Measurements from ENCODE around the gene ATRN. TPM values are rescaled to one million over a fixed set of nuclear protein-coding genes. Genes with fewer than 3 reads are reported as not detected.

Gene ATRN
- total and polyA plus RNA-seq, 4 donors = 8.4 to 104 (median 46.0) TPM

DNA sequence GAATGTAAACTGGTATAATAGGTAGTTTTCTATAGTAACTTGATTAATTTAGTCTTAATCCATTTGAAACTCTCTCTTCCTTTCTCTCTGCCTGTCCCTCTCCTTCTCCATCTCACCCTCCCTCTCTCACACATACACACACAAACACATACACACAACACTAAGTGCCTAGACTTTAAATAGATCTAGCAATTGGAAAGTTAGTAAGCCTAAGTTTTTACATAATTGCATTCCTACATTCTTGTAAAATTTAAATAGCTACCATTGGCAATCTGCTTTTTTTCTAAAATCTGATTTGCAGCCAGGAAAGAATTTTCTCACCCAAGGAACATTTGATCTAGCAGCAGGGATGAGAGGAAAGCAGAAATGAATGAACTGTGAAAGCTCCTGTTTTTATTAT is 176.7 kb downstream of the ATRN start (continued):
- TF ChIP-seq, protein P1, sequence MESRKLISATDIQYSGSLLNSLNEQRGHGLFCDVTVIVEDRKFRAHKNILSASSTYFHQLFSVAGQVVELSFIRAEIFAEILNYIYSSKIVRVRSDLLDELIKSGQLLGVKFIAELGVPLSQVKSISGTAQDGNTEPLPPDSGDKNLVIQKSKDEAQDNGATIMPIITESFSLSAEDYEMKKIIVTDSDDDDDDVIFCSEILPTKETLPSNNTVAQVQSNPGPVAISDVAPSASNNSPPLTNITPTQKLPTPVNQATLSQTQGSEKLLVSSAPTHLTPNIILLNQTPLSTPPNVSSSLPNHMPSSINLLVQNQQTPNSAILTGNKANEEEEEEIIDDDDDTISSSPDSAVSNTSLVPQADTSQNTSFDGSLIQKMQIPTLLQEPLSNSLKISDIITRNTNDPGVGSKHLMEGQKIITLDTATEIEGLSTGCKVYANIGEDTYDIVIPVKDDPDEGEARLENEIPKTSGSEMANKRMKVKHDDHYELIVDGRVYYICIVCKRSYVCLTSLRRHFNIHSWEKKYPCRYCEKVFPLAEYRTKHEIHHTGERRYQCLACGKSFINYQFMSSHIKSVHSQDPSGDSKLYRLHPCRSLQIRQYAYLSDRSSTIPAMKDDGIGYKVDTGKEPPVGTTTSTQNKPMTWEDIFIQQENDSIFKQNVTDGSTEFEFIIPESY (IDR thresholded peaks at IDR 0.05) = no peak
- TF ChIP-seq EGR1 (IDR thresholded peaks at IDR 0.05; ENCODE audit: low read depth in 2 of 2) = no peak
- TF ChIP-seq FOXA2 (IDR thresholded peaks at IDR 0.05) = no peak

DNA sequence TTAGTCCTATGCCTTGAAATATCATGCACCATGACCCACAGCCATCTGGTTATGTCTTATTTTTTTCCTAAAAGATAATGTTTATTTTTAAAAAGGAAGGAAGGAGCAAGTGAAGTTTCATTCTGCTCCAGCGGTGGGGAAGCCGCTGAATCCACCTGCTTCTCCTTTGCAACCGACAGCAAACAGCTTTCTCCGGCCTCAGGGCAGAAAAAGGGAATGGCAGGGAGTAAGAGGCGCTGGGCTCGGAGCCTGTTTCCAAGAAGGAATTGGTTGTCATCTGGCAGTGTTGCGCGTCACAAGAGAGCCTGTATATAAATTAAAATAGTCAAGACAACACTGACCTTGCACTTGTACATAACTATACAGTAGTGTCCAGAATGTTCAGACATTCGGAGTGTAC is 178.1 kb downstream of the ATRN start:
- 95% methylated on average over 9 of the region's 9 CpGs for WGBS
- H3K4me3 ChIP-seq (ENCODE audit: low read depth in 1 of 3, low read length in 3 of 3) = no peak overlapping the region
- TF ChIP-seq TAF1 (conservative IDR thresholded peaks at IDR 0.05) (no peak), GABPA (IDR thresholded peaks at IDR 0.05 in 1 of 2, conservative IDR thresholded peaks at IDR 0.05 in 1 of 2) (no peak)
- no peaks in the 10 kb centered on the region for H3K4me1 ChIP-seq (ENCODE audit: control insufficient read depth in 4 of 4, insufficient read depth in 4 of 4, low read length in 3 of 4)
- DNase-seq (ENCODE audit: low spot score) = no peak
- H3K9ac ChIP-seq (ENCODE audit: low read depth in 1 of 2, low read length in 2 of 2) = no peak overlapping the region
- H3K9me3 ChIP-seq (ENCODE audit: control insufficient read depth in 4 of 4, low read length in 3 of 4) = no peaks in the 10 kb centered on the region
- H3K27me3 ChIP-seq (ENCODE audit: control insufficient read depth in 4 of 4, insufficient read depth in 4 of 4, low read length in 3 of 4) = no peaks in the 10 kb centered on the region
- H3K27ac ChIP-seq (ENCODE audit: low read depth in 1 of 2, low read length in 2 of 2) = no peak overlapping the region
- H3K36me3 ChIP-seq (ENCODE audit: control insufficient read depth in 4 of 4, insufficient read depth in 3 of 4, low read depth in 1 of 4, low read length in 3 of 4) = peaks cover 8 to 56% (median 31%) of the 10 kb centered on the region in 4 donors

DNA sequence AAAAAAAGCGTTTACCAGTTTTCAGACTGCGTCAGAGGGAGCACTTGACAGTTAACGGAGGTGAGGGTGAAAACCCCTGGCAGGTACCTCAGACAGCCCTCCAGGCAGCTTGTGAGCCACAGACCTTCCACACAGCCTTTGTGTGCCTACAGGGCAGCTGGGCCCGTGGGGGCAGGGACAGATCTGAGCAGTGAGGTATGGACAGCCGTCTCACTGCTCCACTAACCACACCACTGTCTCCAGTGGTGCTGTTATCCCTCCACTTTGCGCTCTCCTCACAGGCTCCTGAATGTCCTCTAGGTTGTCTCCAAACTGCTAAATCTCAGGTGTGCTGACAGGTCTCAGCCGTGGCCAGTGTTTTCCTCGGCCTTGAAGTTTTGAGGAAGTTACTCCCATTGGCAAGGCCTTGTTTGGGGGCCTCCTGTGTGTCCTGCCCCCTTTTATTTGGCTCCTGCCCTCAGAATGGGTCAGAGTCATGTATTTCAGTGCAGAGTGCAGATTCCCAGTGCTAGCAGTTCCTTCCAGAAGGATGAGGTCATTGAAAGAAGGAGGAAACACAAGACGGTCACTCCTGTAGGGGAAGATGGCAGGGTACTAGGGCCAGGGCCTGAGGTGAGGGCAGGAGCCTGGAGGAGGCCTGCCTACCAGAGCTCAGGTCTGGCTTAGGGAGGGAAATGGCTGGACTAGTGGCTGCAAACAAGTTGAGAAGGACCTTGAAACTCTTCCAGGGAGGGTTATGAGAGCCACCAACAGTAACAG is 180.6 kb downstream of the ATRN start:
- Histone ChIP-seq H3K36me3 (ENCODE audit: control insufficient read depth in 4 of 4, insufficient read depth in 3 of 4, low read depth in 1 of 4, low read length in 3 of 4) (peaks cover 8 to 31% (median 18%) of the 10 kb centered on the region in 4 donors), H3K27me3 (ENCODE audit: control insufficient read depth in 4 of 4, insufficient read depth in 4 of 4, low read length in 3 of 4) (no peaks in the 10 kb centered on the region), H3K4me3 (ENCODE audit: low read depth in 1 of 3, low read length in 3 of 3) (no peak overlapping the region), H3K9me3 (ENCODE audit: control insufficient read depth in 4 of 4, low read length in 3 of 4) (peaks cover 0 to 2% (median 0%) of the 10 kb centered on the region in 4 donors), H3K27ac (ENCODE audit: low read depth in 1 of 2, low read length in 2 of 2) (no peak overlapping the region), H3K9ac (ENCODE audit: low read depth in 1 of 2, low read length in 2 of 2) (no peak overlapping the region), H3K4me1 (ENCODE audit: control insufficient read depth in 4 of 4, insufficient read depth in 4 of 4, low read length in 3 of 4) (no peaks in the 10 kb centered on the region)
- no peak for DNase-seq (ENCODE audit: low spot score)
- WGBS = 87% methylated on average over 9 of the region's 9 CpGs
- TF ChIP-seq, protein P2, sequence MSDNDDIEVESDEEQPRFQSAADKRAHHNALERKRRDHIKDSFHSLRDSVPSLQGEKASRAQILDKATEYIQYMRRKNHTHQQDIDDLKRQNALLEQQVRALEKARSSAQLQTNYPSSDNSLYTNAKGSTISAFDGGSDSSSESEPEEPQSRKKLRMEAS (IDR thresholded peaks at IDR 0.05) = no peak
- no peak for TF ChIP-seq HNF4A (conservative IDR thresholded peaks at IDR 0.05)
- TF ChIP-seq, protein P3, sequence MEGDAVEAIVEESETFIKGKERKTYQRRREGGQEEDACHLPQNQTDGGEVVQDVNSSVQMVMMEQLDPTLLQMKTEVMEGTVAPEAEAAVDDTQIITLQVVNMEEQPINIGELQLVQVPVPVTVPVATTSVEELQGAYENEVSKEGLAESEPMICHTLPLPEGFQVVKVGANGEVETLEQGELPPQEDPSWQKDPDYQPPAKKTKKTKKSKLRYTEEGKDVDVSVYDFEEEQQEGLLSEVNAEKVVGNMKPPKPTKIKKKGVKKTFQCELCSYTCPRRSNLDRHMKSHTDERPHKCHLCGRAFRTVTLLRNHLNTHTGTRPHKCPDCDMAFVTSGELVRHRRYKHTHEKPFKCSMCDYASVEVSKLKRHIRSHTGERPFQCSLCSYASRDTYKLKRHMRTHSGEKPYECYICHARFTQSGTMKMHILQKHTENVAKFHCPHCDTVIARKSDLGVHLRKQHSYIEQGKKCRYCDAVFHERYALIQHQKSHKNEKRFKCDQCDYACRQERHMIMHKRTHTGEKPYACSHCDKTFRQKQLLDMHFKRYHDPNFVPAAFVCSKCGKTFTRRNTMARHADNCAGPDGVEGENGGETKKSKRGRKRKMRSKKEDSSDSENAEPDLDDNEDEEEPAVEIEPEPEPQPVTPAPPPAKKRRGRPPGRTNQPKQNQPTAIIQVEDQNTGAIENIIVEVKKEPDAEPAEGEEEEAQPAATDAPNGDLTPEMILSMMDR (IDR thresholded peaks at IDR 0.05; ENCODE audit: low read depth, low read length, missing input control) = no peak
- TF ChIP-seq YY1 (IDR thresholded peaks at IDR 0.05) = no peak
- TF ChIP-seq, protein P4, sequence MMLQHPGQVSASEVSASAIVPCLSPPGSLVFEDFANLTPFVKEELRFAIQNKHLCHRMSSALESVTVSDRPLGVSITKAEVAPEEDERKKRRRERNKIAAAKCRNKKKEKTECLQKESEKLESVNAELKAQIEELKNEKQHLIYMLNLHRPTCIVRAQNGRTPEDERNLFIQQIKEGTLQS (IDR thresholded peaks at IDR 0.05) = no peak
- TF ChIP-seq RXRA (IDR thresholded peaks at IDR 0.05) = no peak
- TF ChIP-seq TAF1 (conservative IDR thresholded peaks at IDR 0.05) = no peak
- no peak for TF ChIP-seq NR2F2 (IDR thresholded peaks at IDR 0.05)

Measured in liver (tissue), 9 donors.